HepG2 (cell line): ENCODE measurements around the gene IGFBP6. TPM values are rescaled to one million over a fixed set of nuclear protein-coding genes. Genes with fewer than 3 reads are reported as not detected.

Source experiments
- ARNT2 ChIP-seq: sonication (generic); formaldehyde crosslinking; IDR thresholded peaks from 2 replicates; pipeline ENCODE4 v1.8.0; 2022; ENCODE audit warnings: mild to moderate bottlenecking, low read depth, missing genetic modification reagents, moderate library complexity
- ELK4 ChIP-seq: sonication (generic); formaldehyde crosslinking; IDR thresholded peaks from 2 replicates; pipeline ENCODE4 v1.9.0; 2021; ENCODE audit warnings: missing genetic modification reagents, borderline replicate concordance
- GMEB2 ChIP-seq: IDR thresholded peaks from 2 replicates; pipeline ENCODE4 v1.6.1; 2016; ENCODE audit warnings: missing biosample characterization, missing genetic modification reagents, low read depth
- HMG20B ChIP-seq: conservative IDR thresholded peaks from 2 replicates; pipeline ENCODE4 v1.6.1; 2016; ENCODE audit warnings: missing genetic modification reagents, missing compliant biosample characterization
- HOXA5 ChIP-seq: sonication (generic); formaldehyde crosslinking; IDR thresholded peaks from 2 replicates; pipeline ENCODE4 v1.4.0; 2020; ENCODE audit warnings: missing genetic modification reagents
- JDP2 ChIP-seq: sonication (generic); formaldehyde crosslinking; IDR thresholded peaks from 2 replicates; pipeline ENCODE4 v1.8.1; 2022; ENCODE audit warnings: missing genetic modification reagents, borderline replicate concordance
- MED8 ChIP-seq: sonication (generic); formaldehyde crosslinking; IDR thresholded peaks from 2 replicates; pipeline ENCODE4 v1.8.1; 2023; ENCODE audit warnings: mild to moderate bottlenecking, missing genetic modification reagents; ENCODE audit not compliant: insufficient replicate concordance
- RBM39 ChIP-seq: fragments of 200-400 bp; formaldehyde crosslinking; IDR thresholded peaks from one replicate; pipeline ENCODE4 v1.6.1; 2018; ENCODE audit warnings: antibody characterized with exemption, mild to moderate bottlenecking, low read depth, low read length; ENCODE audit not compliant: poor library complexity, severe bottlenecking
- SNAPC4 ChIP-seq: sonication (generic); formaldehyde crosslinking; IDR thresholded peaks from 2 replicates; pipeline ENCODE4 v1.4.0; 2020; ENCODE audit warnings: mild to moderate bottlenecking, missing genetic modification reagents
- TERF1 ChIP-seq: sonication (generic); formaldehyde crosslinking; IDR thresholded peaks from 2 replicates; pipeline ENCODE4 v1.8.0; 2022; ENCODE audit warnings: mild to moderate bottlenecking, missing genetic modification reagents, moderate library complexity
- ZBTB10 ChIP-seq: sonication (generic); formaldehyde crosslinking; IDR thresholded peaks from 2 replicates; pipeline ENCODE4 v1.4.0; 2020; ENCODE audit warnings: missing genetic modification reagents, borderline replicate concordance
- ZNF512 ChIP-seq: sonication (generic); formaldehyde crosslinking; IDR thresholded peaks from 2 replicates; pipeline ENCODE4 v1.4.0; 2020; ENCODE audit warnings: mild to moderate bottlenecking, missing genetic modification reagents
- ZNF546 ChIP-seq: sonication (generic); formaldehyde crosslinking; conservative IDR thresholded peaks from 2 replicates; pipeline ENCODE4 v1.8.1; 2023; ENCODE audit warnings: mild to moderate bottlenecking, missing genetic modification reagents
- ZNF567 ChIP-seq: sonication (generic); formaldehyde crosslinking; IDR thresholded peaks from 2 replicates; pipeline ENCODE4 v1.8.1; 2023; ENCODE audit warnings: mild to moderate bottlenecking, missing genetic modification reagents, borderline replicate concordance
- polyA plus RNA-seq, 8 experiments: library from polyadenylated mRNA; depleted of rRNA in 3 of 8; stranded (reverse) in 7 of 8; unstranded in 1 of 8; fragments of >200 nt; fragmentation: Illumina TruSeq in 4 of 8; extraction: Trizol in 4 of 8; gene quantifications; 2 replicates each; pipeline versions ENCODE4 v1.2.1 to v1.2.3, GENCODE V29; 2011 to 2016; ENCODE audit warnings: low read depth in 4 of 8, missing spikeins in 1 of 8, mixed read lengths in 1 of 8; ENCODE audit not compliant: insufficient read depth in 1 of 8
- total RNA-seq, 5 experiments: library from RNA; depleted of rRNA; stranded (reverse); fragments of >200 nt; fragmentation: Illumina TruSeq; extraction: Trizol; gene quantifications; 2 replicates each; pipeline ENCODE4 v1.2.3, GENCODE V29; 2016; ENCODE audit warnings: low read depth in 1 of 5

Gene IGFBP6
- total and polyA plus RNA-seq, 2 of the 13 experiments (the other 11 are each of a cell fraction or from before 2014, with no cell fraction given), result 3.9 to 25.2 TPM

- TF ChIP-seq SNAPC4 (no peak), HMG20B (no peak), ZNF567 (no peak), ELK4 (no peak), ZNF546 (no peak), GMEB2 (CRISPR knock-in tag) (no peak), ARNT2 (no peak; the same call in 1 of the 2 replicates), ZNF512 (CRISPR knock-in tag) (no peak), RBM39 (peak; percentile 64), JDP2 (no peak), HOXA5 (CRISPR knock-in tag) (no peak), ZBTB10 (CRISPR knock-in tag) (0 out of 2 replicates have a peak, but pooled peaks have one; percentile 17), MED8 (CRISPR knock-in tag) (peak; percentile 57), TERF1 (CRISPR knock-in tag) (no peak)
Measured at GRCh38 chr12:53049571-53050318, 47.7 kb upstream of the IGFBP6 start, which contains the start of gene TNS2 (continued).
